Breast epithelium (tissue), 3 donors: ENCODE results near the gene TNNT2.

Experiments used
- POLR2A ChIP-seq: fragments of 450-650 bp; IDR thresholded peaks from one replicate; pipeline ENCODE4 v1.6.1; 2016; ENCODE audit warnings: antibody characterized with exemption, mild to moderate bottlenecking, moderate library complexity
- POLR2AphosphoS5 ChIP-seq, 3 donors: sonication (generic); formaldehyde crosslinking; IDR thresholded peaks; one replicate each; pipeline ENCODE4 v1.6.1; 2017; ENCODE audit warnings: antibody characterized with exemption in 3 of 3
- TF ChIP-seq, protein P1 (sequence below), 3 donors: fragments of 450-650 bp; IDR thresholded peaks; one replicate each; pipeline ENCODE4 v1.5.1; 2016 to 2017; ENCODE audit warnings: antibody characterized with exemption in 3 of 3, mild to moderate bottlenecking in 3 of 3, moderate library complexity in 3 of 3

GRCh38 chr1:201379733-201380242 is 2.3 kb upstream of the TNNT2 start:
- TF ChIP-seq, protein P1, sequence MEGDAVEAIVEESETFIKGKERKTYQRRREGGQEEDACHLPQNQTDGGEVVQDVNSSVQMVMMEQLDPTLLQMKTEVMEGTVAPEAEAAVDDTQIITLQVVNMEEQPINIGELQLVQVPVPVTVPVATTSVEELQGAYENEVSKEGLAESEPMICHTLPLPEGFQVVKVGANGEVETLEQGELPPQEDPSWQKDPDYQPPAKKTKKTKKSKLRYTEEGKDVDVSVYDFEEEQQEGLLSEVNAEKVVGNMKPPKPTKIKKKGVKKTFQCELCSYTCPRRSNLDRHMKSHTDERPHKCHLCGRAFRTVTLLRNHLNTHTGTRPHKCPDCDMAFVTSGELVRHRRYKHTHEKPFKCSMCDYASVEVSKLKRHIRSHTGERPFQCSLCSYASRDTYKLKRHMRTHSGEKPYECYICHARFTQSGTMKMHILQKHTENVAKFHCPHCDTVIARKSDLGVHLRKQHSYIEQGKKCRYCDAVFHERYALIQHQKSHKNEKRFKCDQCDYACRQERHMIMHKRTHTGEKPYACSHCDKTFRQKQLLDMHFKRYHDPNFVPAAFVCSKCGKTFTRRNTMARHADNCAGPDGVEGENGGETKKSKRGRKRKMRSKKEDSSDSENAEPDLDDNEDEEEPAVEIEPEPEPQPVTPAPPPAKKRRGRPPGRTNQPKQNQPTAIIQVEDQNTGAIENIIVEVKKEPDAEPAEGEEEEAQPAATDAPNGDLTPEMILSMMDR (IDR thresholded peaks at IDR 0.05), result no peak
- no peak for TF ChIP-seq POLR2AphosphoS5 (IDR thresholded peaks at IDR 0.05)
- TF ChIP-seq POLR2A, result no peak
